HS-5 (cell line): ENCODE data around the gene RBFOX2.
"Not testable (repeated sequence)": the region's sequence is repeated elsewhere in the genome, so short reads cannot be mapped to it uniquely, and the experiment has no call there.

ENCODE experiments used
- DNase-seq: peaks from one replicate; pipeline ENCODE4 v3.0.0-alpha.2; 2012; ENCODE audit warnings: low read depth

RBFOX2 gene

DNA sequence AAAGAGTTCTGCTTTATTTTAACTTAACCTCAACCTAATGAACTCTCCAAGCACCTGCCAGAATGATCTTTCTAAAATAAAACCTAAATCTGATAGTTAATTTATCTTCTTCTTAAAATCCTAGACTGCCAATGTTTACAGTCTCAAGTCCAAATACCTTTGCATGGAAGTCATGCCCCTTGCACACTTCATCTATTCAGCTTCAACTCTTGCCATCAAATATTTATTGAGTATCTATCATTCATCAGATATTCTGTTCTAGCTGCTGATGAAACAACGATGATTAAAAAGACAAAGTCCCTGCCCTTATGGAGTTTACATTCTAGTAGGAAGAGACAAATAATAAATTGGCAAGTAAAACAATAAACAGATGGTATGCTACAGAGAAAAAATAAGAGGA is 209.2 kb downstream of the RBFOX2 start:
- DNase-seq = no peak

- no peak for DNase-seq
Measured at GRCh38 chr22:35818897-35819296, 209.7 kb downstream of the RBFOX2 start.

DNA sequence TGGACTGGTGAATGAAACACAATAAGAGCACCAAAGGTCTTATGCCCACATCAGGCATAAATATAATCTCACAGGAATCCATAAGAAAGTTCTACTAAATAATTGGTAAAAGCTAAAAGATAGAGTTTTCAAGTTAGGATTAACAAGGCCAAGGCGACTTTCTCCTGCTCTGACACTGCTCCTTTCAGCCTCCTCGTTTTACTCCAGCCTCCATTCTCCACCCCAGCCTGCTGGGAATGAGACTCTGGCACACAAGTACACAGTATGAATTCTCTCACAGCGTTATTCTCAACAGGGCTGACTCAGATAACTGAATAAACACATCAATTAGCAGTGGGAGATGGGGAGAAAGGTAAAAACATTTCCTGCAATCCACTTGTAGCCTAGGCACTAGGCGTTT is 216.0 kb downstream of the RBFOX2 start:
- DNase-seq = no peak

DNA sequence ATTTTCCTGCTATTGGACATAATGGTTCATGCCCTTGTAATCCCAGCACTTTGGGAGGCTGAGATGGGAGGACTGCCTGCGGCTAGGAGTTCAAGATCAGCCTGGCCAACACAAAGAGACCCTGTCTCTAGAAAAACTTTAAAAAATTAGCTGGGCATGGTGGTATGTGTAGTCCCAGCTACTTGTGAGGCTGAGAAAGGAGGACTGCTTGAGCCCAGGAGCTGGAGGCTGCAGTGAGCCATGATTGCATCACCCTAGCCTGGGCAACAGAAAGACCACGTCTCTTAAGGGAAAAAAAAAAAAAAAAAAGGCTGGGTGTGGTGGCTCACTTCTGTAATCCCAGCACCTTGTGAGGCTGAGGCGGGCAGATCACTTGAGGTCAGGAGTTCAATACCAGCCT is 217.0 kb downstream of the RBFOX2 start:
- DNase-seq = no peak

- no peak for DNase-seq
Measured at GRCh38 chr22:35809816-35810215, 218.8 kb downstream of the RBFOX2 start.

DNA sequence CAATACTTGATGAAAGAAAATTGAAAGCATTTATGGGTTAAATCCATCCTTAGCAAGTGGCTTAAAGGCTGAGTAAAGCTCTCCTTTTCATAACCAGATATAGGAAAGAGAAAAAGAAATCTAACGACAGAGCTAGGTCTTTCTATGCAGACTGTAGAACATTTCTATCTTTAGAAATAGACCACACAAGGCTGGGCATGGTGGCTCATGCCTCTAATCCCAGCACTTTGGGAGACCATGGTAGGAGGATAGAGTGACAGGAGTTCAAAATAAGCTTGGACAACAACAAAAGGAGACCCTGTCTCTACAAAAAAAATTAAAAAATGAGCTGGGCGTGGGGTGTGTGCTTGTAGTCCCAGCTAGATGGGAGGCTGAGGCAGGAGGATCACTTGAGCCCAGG is 220.2 kb downstream of the RBFOX2 start:
- no peak for DNase-seq

GRCh38 chr22:35806668-35807067 is 222.0 kb downstream of the RBFOX2 start:
- not testable (repeated sequence) for DNase-seq

GRCh38 chr22:35805466-35805865 is 223.2 kb downstream of the RBFOX2 start:
- no peak for DNase-seq

DNA sequence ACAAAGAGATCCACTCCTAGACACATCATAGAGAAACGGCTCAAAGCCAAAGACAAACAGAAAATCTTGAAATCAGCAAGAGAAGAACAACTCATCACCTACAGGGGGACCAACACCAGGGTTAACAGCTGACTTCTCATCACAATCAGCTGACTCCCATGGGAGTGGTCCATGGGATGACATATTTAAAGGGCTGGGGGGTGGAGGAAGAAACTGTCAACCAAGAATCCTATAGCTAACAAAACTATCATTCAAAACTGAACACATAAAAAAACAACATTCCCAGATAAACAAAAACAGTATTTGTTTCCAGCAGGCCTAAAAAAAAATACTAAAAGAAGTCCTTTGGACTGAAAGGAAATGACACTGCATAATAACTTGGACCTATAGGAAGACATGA is 224.2 kb downstream of the RBFOX2 start:
- no peak for DNase-seq

- no peak for DNase-seq
Measured at GRCh38 chr22:35802885-35803284, 225.7 kb downstream of the RBFOX2 start.

GRCh38 chr22:35801301-35801700 is 227.3 kb downstream of the RBFOX2 start:
- not testable (repeated sequence) for DNase-seq

GRCh38 chr22:35799150-35799549 is 229.5 kb downstream of the RBFOX2 start:
- no peak for DNase-seq

DNA sequence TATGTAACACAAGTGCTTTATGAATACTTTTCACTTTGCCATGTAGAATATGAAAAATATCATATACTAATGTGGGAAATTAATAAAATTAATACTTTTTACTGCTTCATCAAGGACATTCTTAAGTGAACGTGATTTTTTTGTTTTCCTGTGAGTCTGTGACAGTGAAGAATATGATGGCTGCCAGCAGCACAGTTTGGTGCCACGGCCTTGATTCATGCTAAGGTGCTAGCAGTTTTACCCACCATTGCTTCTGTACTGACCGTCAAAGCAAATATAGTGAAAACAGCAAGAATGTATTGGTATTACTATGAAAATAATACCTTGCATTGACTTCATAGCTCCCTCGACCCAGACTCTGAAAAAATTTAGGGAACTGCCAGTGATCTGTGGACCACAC is 231.2 kb downstream of the RBFOX2 start:
- no peak for DNase-seq

DNA sequence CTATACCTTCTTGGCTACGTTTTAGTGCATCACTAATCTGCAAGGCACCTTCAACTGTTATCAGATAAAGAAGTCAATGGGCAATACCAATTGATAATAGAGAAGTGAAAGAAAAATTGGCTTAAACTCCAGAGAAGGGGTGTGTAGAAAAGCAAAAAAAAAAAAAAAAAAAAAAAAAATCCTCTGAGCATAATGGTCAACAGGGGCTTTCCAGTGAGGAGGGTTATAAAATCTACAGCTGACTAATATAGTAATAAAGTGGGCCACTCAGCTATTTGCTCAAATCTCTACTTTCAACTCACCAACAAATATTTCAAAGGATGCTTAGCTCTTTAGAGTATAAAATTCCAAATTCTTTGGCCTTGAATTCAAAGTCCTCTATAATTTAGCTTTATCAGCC is 233.1 kb downstream of the RBFOX2 start:
- DNase-seq = no peak

DNA sequence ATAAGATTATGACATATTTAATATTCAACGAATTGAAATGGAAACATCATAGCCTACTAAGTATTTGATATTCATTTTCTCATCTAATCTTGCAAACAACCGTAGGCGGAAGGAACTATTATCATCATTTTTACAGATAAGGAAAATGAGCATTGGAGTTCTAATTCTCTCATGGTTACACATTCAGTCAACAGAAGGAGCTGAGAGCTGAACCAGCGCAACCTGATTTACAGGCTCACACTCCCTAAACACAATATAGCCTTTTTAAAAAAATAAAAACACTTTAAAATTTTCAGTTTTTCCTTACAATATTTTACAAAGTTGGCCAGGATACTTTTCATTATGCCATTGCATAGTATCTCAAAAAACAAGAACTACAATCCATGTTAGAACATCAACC is 236.1 kb downstream of the RBFOX2 start:
- DNase-seq = no peak

DNA sequence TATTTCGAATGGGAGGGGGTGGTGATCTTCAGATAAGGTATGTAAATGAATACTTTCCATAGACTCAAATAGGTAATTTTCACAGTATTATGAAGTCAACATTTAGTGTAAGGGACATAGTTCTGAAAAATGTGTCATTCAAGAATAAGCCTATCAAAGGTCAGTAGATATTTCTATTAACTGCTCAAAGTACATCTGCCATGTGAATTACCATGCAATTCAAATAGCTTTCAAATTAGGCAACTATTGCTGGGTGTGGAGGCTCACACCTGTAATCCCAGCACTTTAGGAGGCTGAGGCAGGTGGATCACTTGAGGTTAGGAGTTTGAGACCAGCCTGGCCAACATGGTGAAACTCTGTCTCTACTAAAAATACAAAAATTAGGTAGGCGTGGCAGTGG is 236.8 kb downstream of the RBFOX2 start:
- not testable (repeated sequence) for DNase-seq

GRCh38 chr22:35785181-35785923 is 243.3 kb downstream of the RBFOX2 start:
- DNase-seq = no peak

- no peak for DNase-seq
Measured at GRCh38 chr22:35784633-35785032, 244.0 kb downstream of the RBFOX2 start.

GRCh38 chr22:35783943-35784614 is 244.5 kb downstream of the RBFOX2 start:
- DNase-seq = peak; percentile 40

DNA sequence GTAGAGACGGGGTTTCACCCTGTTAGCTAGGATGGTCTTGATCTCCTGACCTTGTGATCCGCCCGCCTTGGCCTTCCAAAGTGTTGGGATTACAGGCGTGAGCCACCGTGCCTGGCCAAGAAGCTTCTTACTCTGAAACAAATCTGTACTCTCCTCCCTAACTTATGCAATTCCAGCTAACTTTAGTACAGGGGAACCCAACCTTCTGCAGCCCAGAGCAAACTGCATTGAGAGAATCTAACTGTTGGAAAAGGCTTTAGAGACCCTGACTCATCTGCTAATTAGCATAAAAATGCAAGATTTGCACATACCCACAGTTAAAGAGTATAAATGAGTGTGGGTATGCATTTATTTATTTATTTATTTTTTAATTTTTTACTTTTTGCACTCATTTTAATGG is 246.1 kb downstream of the RBFOX2 start:
- DNase-seq = no peak

- DNase-seq = no peak
Measured at GRCh38 chr22:35781898-35782297, 246.7 kb downstream of the RBFOX2 start.

- peak; percentile 77 for DNase-seq
Measured at GRCh38 chr22:35777335-35777975, 251.2 kb downstream of the RBFOX2 start.

GRCh38 chr22:35775339-35775738 is 253.3 kb downstream of the RBFOX2 start:
- DNase-seq = no peak
